Amniotic epithelial cell (primary cell): ENCODE data around the gene TRPV3.
"Not testable (repeated sequence)": the region's sequence is repeated elsewhere in the genome, so short reads cannot be mapped to it uniquely, and the experiment has no call there.

ENCODE experiments used
- DNase-seq: peaks from one replicate; pipeline ENCODE4 v3.0.0-alpha.2; 2010; ENCODE audit warnings: low read depth

The TRPV3 gene

DNA sequence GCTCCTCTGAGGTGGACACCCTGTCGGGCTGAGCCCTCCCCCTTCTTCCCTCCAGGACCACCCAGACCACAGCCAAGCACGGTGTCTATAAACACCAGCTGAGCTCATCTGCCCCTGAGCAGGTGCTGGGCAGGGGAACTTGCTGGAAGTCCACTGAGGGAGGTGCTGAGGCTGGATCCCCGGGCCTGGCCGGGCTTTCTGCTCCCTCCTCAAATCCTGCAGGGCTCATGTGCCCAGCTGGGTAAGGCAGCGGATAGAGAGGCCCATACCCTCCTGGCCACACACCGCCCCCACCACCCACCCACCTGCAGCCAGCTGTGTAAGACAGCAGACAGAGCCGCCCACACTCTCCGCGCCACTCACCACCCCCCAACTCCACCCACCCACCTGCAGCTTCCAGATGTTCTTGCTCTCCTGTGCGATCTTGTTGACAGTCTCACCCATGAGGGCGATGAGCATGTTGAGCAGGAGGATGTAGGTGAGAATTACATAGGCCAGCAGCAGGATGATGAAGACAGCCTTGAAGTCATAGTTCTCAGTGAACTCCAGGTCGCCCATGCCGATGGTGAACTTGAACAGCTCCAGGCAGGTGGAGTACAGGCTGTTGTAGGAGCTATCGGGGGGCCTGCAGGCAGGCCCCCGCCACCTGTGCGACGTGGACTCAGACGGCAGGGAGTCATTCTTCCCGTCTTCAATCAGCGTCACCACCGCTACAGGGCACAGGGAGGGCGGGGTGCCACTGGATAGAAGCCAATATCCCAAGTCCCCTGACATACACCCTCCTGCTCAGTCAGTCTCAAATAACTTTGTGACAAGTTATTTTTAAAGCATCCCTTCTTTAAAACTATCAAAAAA lies 15.9 kb upstream of the TRPV3 start:
- DNase-seq = no peak

DNA sequence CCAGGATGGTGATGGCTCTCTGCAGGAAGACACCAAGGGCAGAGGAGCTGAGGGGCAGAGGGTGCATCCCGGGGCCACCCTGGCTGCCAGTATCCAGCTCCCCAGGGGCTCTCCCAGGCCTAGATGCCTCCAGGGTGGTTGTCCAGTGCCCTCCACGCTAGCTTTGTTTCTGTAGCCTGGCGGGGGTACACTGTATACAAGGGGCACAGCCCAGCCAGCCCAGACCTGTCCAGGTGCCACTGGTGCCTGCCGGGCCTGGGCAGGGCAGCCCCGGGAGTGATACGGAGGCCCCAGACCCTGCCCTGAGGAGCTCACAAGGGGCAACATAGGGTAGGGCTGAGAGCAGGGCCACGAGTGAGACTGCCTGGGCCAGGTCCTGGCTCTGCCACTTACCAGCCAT lies 14.6 kb upstream of the TRPV3 start:
- DNase-seq = no peak

DNA sequence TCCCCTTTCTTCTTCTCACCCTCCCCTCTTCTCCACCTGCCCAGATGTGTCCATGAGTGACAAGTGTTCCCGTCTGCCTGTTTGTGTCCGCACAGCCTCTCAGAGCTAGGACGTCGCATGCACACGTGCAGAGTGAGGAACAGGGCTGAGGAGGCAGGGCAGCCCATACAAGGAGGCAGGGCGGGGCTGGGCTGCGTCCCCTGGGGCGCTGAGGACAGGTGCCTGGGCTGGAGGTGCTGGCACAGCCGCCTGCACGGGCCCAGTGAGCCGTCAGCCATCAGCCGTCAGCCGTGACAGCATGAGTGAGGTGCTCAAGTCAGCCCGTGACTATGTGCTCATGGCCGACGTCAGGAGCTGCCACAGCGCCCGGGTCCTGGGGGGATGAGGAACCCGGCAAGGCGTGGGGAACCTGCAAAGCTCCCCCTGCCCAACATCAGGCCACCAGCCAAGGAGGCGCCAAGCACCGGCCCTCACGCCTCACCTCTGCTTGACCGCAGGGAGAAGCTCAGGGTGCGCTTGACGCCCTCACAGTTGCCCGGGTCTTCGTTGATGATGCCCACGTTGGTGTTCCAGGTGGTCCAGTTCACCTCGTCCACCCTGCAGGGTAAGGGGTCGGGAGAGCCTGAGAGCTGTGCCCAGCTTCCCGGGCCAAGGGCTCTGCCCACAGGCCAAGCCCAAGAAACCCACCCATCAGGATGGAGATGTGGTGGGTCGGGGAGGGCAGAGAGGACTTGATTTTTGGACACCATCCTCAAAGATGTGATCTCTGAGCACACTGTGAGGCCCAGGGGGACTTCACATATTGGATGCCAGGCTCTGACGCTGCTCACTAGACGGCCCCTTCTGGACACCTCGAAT lies 13.7 kb upstream of the TRPV3 start:
- DNase-seq = no peak

GRCh38 chr17:3569534-3570137 lies 12.0 kb upstream of the TRPV3 start:
- no peak for DNase-seq

GRCh38 chr17:3566551-3566950 lies 8.9 kb upstream of the TRPV3 start:
- DNase-seq = no peak

DNA sequence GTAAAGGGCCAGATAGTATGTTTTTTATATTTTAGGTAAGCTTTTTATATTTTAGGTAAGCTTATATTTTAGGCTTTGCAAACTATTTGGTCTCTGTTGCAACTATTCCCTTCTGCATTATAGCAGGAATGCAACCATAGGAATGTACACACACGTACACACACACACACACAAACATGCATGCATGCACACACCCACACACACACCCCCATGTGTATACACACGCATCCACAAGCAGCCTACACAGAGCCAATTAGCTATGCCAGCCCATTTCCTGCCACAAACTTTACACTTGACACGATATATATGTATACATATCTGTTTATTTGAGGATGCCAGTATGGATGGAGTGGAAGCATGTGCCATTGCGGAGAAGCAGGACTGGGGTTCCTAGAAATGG lies 7.5 kb upstream of the TRPV3 start:
- no peak for DNase-seq

DNA sequence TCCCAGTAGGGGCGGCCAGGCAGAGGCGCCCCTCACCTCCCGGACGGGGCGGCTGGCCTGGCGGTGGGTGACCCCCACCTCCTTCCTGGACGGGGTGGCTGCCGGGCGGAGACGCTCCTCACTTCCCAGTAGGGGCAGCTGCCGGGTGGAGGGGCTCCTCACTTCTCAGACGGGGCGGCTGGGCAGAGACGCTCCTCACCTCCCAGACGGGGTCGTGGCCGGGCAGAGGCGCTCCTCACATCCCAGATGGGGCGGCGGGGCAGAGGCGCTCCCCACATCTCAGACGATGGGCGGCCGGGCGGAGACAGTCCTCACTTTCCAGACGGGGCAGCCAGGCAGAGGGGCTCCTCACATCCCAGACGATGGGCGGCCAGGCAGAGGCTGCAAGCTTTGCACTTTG lies 6.6 kb upstream of the TRPV3 start:
- not testable (repeated sequence) for DNase-seq

GRCh38 chr17:3559270-3559645 lies 1.6 kb upstream of the TRPV3 start:
- DNase-seq = no peak

- peak; percentile 14 for DNase-seq
Measured at GRCh38 chr17:3558603-3559269, 1.1 kb upstream of the TRPV3 start.

DNA sequence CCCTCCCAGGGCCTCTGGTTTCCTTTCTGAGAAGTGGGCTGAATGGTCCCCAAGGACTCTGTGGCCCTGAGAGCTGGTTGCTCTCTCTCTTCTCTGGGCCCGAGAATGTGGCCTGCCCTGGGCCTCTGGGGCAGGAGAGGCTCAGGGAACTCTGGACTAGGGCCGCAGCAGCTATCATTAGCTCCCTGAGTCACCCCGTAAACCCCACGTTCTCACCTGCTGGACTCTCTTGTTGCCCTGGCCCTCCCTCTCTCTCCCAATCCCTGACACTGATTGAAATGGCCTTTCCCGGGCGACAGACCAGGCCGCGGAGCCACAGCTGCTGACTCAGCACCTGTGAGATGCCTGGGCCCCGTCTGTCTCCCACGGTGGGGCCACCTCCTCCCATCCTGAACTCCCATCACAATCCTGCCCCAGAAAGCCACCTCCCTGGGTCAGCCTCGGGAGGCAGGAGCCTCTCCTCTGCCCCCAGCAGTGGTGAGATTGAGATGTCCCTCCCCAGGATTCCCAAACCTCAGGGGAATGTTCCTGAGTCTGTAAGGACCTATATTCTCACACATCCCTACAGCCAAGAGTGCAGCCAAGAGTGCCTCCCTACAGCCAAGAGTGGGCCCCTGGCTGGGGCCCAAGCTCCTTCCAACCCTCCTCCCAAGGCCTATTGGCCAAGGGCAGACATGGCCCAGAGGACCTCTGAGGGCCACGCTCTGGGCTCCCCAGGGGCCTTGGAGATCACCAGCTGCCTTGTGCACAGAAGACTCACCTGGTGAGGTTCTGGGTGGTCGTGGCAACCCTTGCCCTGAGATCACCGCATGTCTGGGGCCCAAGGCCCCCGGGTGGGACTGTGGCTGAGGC lies 470 bp downstream of the TRPV3 start:
- no peak for DNase-seq

- DNase-seq = no peak
Measured at GRCh38 chr17:3556239-3556915, 1.2 kb downstream of the TRPV3 start.

- no peak for DNase-seq
Measured at GRCh38 chr17:3555189-3555796, 2.3 kb downstream of the TRPV3 start.

GRCh38 chr17:3554440-3554839 lies 3.2 kb downstream of the TRPV3 start:
- no peak for DNase-seq

GRCh38 chr17:3553419-3554401 lies 3.9 kb downstream of the TRPV3 start:
- no peak for DNase-seq

DNA sequence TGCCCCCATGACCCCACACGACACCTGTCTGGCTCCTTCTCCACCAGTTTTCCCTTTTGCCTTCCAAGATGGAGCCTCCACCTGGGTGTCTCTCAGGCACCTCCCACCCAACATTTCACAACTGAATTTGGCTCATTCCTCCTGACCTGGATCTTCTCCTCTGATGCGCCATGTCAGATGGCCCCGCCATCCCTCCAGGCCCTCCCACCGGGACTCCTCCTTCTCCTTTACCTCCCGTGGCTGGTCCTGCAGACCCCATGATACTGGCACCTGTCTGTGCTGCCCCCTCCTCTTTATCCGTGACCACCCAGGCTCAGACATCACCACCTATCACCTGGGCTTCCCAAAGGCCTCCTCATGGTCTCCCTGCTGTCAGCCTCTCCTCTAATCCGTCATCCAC lies 4.7 kb downstream of the TRPV3 start:
- no peak for DNase-seq

- DNase-seq = no peak
Measured at GRCh38 chr17:3551189-3551588, 6.4 kb downstream of the TRPV3 start.

DNA sequence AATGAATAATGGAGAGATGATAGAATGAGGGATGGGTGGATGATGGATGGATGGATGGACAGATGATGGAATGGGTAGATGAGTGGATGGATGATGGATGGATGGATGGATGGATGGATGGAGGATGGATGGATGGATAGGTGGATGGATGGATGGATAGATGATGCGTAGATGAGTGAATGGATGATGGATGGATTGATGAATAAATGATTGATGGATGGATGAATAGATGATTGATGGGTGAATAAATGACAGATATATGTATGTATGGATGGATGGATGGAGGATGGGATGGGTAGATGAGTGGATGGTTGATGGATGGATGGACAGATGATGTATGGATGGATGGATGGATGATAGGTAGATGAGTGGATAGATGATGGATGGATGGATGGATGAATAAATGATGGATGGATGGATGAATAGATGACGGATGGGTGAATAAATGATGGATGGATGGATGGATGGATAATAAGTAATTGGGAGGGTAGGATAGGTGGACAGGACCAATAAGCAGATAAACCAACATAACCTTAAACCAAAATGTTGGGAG lies 7.9 kb downstream of the TRPV3 start:
- DNase-seq = no peak

DNA sequence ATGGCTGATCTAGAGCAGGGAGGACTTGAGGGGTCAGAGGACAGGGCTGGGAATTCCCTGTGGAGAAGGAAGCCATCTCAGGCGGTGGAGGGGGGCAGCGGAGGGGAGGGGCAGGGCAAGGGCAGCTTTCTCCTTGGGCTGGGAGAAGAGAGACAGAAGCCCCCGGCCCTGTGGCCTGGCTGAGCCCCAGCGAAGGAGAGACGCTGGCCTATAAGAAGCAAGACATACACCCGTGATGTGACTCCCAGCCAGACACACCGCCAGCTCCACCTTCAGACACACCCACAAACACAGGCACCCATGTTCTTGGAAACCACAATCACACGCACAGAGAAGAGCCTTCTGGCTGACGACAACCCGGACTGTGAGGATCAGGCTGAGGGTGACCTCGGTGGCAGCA lies 10.0 kb downstream of the TRPV3 start:
- DNase-seq = no peak

GRCh38 chr17:3546997-3547396 lies 10.6 kb downstream of the TRPV3 start:
- DNase-seq = no peak
